GM13977 (cell line): Measurements from ENCODE around the gene PTPRK.
"Not testable (repeated sequence)": the region's sequence is repeated elsewhere in the genome, so short reads cannot be mapped to it uniquely, and the experiment has no call there.

ENCODE experiments used
- DNase-seq: peaks from one replicate; pipeline ENCODE4 v3.0.0; 2012; ENCODE audit warnings: low spot score
- CTCF ChIP-seq: IDR thresholded peaks from 2 replicates; pipeline ENCODE4 v1.5.1; 2012; ENCODE audit warnings: mild to moderate bottlenecking, control low read depth; ENCODE audit not compliant: insufficient read depth; ENCODE audit errors: extremely low read depth, missing control alignments
- in situ Hi-C: fragments of 300-500 bp; cut with MboI; formaldehyde crosslinking; loops from one replicate; pipeline ENCODE4 v1.12.0; 2022; ENCODE audit warnings: low sequenced_read_pairs, low pct_unique_long_range_greater_than_20kb, mixed read lengths, inconsistent platforms; ENCODE audit not compliant: unreplicated experiment

The PTPRK gene

DNA sequence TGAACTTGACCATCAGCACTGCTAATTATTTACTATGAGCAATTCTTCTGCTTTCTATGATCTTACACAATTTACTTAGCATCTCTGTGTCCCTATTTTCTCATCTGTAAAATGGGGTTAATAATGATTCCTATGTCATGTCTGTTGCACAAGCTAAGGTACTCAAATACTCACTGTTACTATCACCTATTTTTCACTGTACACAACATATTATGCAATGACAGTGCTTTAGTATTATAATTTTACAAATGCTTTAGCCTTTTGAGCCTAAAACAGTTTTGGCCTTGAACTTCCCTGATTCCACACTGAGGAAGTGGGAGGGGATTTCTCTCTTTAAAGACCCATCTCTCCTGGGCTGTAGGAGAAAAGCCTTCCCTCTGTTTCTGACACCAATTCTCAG, 582.7 kb downstream of the PTPRK start:
- no peak for TF ChIP-seq CTCF
- in situ Hi-C loops, result no loop called here
- DNase-seq, result no peak

- DNase-seq, result no peak
- TF ChIP-seq CTCF, result no peak
- in situ Hi-C loops, result no loop called here
Observed at GRCh38 chr6:127937102-127937501, 583.3 kb downstream of the PTPRK start.

DNA sequence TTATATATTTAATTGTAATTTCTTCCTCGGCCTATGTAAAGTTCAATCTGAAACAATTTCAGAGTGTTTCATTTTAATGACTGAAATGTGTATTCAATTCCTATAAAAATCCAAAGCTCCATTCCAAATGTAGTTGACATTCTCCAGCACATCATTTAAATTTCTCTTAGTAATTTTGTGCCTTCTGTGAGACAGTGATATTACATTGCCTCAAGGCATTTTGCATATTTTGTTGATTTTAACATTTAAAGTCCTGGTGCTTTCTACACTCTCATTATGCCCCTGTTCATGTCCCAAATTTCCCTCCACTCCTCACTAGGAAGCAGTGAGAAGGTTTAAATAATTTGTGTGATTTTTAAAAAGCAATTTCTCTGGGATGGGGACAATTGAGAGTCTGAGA, 585.4 kb downstream of the PTPRK start:
- in situ Hi-C loops, result no loop called here
- DNase-seq, result no peak

GRCh38 chr6:127933852-127934840, 586.3 kb downstream of the PTPRK start:
- in situ Hi-C loops, result no loop called here
- no peak for TF ChIP-seq CTCF
- no peak for DNase-seq

More for the DNA sequence above, 585.4 kb downstream of the PTPRK start:
- TF ChIP-seq CTCF, result no peak

DNA sequence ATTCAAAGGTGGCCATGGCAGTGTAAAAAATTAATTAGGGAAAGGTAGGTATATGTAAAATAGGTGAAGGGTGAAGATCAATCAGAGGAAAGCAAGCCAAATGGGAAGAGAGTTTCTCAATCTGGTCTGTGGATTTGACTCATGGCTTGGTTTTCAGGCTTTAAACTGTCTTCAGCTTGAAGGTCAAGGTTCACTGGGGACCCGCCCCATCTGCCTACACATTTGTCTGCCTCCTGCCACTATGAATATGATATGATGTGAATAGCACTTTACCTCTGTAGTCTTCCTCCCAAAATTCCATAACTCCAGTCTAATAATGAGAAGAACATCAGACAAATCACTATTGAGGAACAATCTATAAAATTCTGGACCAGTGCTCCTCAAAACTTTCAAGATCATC, 587.3 kb downstream of the PTPRK start:
- DNase-seq, result no peak
- no peak for TF ChIP-seq CTCF
- in situ Hi-C loops, result no loop called here

- in situ Hi-C loops, result no loop called here
- TF ChIP-seq CTCF, result no peak
- DNase-seq, result no peak
Observed at GRCh38 chr6:127932708-127933107, 587.7 kb downstream of the PTPRK start.

DNA sequence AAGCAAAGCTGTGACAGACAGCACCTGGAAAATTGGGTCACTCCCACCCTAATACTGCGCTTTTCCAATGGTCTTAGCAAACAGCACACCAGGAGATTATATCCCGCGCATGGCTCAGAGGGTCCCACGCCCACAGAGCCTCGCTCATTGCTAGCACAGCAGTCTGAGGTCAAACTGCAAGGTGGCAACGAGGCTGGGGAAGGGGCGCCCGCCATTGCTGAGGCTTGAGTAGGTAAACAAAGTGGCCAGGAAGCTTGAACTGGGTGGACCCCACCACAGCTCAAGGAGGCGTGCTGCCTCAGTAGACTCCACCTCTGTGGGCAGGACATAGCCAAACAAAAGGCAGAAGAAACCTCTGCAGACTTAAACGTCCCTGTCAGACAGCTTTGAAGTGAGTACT, 594.0 kb downstream of the PTPRK start:
- DNase-seq, in situ Hi-C loops: not testable (repeated sequence)
